Endothelial cell (in vitro differentiated cells): ENCODE measurements around the gene ECE2. TPM values are rescaled to one million over a fixed set of nuclear protein-coding genes. Genes with fewer than 3 reads are reported as not detected.
A peak's percentile ranks its signal among the peaks of the same experiment; 100 is the strongest.

Experiments
- DNase-seq: peaks from one replicate; pipeline ENCODE4 v3.0.0; 2021; ENCODE audit warnings: low spot score
- H3K27ac Mint-ChIP-seq: one replicate; pipeline ENCODE4 v1.8.0; 2021; ENCODE audit warnings: mixed read lengths, inconsistent platforms; ENCODE audit not compliant: unreplicated experiment
- H3K27me3 Mint-ChIP-seq: one replicate; pipeline ENCODE4 v1.8.0; 2021; ENCODE audit warnings: mild to moderate bottlenecking, moderate library complexity, mixed read lengths, inconsistent platforms; ENCODE audit not compliant: unreplicated experiment
- H3K36me3 Mint-ChIP-seq: one replicate; pipeline ENCODE4 v1.8.0; 2021; ENCODE audit warnings: mild to moderate bottlenecking, low read depth, mixed read lengths, inconsistent platforms; ENCODE audit not compliant: unreplicated experiment
- H3K4me1 Mint-ChIP-seq: one replicate; pipeline ENCODE4 v1.8.0; 2021; ENCODE audit warnings: mild to moderate bottlenecking, mixed read lengths, inconsistent platforms; ENCODE audit not compliant: unreplicated experiment
- H3K4me3 Mint-ChIP-seq: one replicate; pipeline ENCODE4 v1.8.0; 2021; ENCODE audit warnings: mild to moderate bottlenecking, mixed read lengths, inconsistent platforms; ENCODE audit not compliant: unreplicated experiment
- H3K9me3 Mint-ChIP-seq: one replicate; pipeline ENCODE4 v1.8.0; 2021; ENCODE audit warnings: mixed read lengths, inconsistent platforms; ENCODE audit not compliant: unreplicated experiment
- CTCF ChIP-seq: fragments of 200-600 bp; sonication (generic); IDR thresholded peaks from one replicate; pipeline ENCODE4 v1.5.0; 2021; ENCODE audit warnings: antibody characterized with exemption; ENCODE audit not compliant: unreplicated experiment
- total RNA-seq: library from RNA; stranded (reverse); fragmentation: NEBNext Ultra II Directional; extraction: Animal tissue kit (Norgen Biotek cat#: 25700); gene quantifications from one replicate; pipeline ENCODE4 v1.2.1, GENCODE V29; 2021; ENCODE audit not compliant: unreplicated experiment

ECE2 gene
- total RNA-seq, 1 donor from 2014 or later, result not detected

DNA sequence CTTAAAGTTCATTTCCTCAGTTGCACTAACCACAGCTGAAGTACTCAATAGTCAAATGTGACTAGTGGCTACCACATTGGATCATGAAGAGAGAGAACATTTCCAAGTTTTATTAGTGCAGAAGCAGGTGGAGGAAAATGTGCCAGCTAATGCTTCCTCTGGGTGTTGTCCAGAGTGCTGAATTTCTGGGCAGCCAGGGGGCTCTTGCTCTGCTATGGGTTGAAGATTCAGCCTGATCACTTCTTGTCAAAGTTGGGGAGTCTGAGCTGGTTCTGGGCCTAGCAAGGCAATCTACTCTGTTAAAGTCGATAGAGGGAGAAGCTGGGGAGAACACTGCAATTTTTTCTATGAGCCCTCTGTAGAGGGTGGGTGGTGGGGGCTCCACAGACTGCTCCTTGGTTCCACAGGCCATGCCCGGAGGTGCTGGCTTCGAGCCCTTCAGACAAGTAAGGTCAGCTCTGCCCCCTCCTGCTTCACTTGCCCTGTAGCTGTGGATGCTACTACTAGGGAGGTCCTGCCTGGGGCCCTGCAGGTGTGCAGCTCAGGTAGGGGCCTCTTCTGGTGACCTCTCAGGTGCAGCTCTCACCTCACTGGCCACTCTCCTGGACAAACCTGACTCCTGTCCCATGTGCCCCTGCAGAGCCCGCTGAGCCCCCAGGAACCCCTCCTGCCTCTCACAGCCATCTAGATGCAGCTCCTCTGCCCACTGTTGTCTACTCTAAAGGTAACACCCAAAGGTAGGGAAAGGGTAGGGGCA is 35.3 kb upstream of the ECE2 start:
- H3K4me3 Mint-ChIP-seq, result no peak overlapping the region
- peaks cover 27% of the 10 kb centered on the region for H3K36me3 Mint-ChIP-seq
- peaks cover 15% of the 10 kb centered on the region for H3K27me3 Mint-ChIP-seq
- H3K4me1 Mint-ChIP-seq, result peaks cover 9% of the 10 kb centered on the region
- H3K9me3 Mint-ChIP-seq, result no peaks in the 10 kb centered on the region
- TF ChIP-seq CTCF, result no peak
- DNase-seq, result peak; percentile 58
- no peak overlapping the region for H3K27ac Mint-ChIP-seq

GRCh38 chr3:184241141-184241446 is 34.7 kb upstream of the ECE2 start:
- no peak overlapping the region for H3K4me3 Mint-ChIP-seq

GRCh38 chr3:184241447-184242296 is 34.1 kb upstream of the ECE2 start:
- no peak overlapping the region for H3K27ac Mint-ChIP-seq
- peaks cover 11% of the 10 kb centered on the region for H3K27me3 Mint-ChIP-seq
- peaks cover 31% of the 10 kb centered on the region for H3K36me3 Mint-ChIP-seq
- DNase-seq, result peak; percentile 67
- H3K9me3 Mint-ChIP-seq, result no peaks in the 10 kb centered on the region
- TF ChIP-seq CTCF, result no peak
- H3K4me1 Mint-ChIP-seq, result peaks cover 5% of the 10 kb centered on the region
- H3K4me3 Mint-ChIP-seq, result no peak overlapping the region

More at GRCh38 chr3:184241141-184241446, 34.7 kb upstream of the ECE2 start:
- Mint-ChIP-seq H3K27ac (no peak overlapping the region), H3K27me3 (peaks cover 11% of the 10 kb centered on the region), H3K36me3 (peaks cover 30% of the 10 kb centered on the region), H3K4me1 (peaks cover 5% of the 10 kb centered on the region), H3K9me3 (no peaks in the 10 kb centered on the region)
- TF ChIP-seq CTCF, result no peak
- no peak for DNase-seq

DNA sequence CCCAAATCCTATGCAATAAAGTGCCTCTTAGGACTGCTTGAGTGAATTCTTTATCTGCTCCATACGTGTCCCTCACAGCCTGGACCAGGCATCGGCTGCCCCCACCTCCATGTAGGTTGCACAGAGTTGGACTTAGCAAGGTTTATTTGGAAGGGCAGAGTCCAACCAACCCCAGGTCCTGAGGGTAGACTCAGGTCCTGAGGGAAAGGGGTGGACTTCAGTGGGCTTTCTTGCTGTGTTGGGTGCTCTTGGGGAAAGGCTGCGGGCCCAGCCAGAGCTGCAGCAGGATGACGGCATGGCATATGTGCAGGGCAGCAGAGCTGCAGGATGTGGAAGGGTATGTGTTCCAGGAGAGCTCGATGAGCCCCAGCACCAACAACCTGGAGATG is 33.5 kb upstream of the ECE2 start:
- H3K4me3 Mint-ChIP-seq, result no peak overlapping the region
- H3K9me3 Mint-ChIP-seq, result no peaks in the 10 kb centered on the region
- peaks cover 31% of the 10 kb centered on the region for H3K36me3 Mint-ChIP-seq
- peaks cover 5% of the 10 kb centered on the region for H3K4me1 Mint-ChIP-seq
- no peak overlapping the region for H3K27ac Mint-ChIP-seq
- DNase-seq, result no peak
- TF ChIP-seq CTCF, result no peak
- peaks cover 11% of the 10 kb centered on the region for H3K27me3 Mint-ChIP-seq
